ENCODE results near the gene TPSD1. TPM values are rescaled to one million over a fixed set of nuclear protein-coding genes. Genes with fewer than 3 reads are reported as not detected.
"Not testable (repeated sequence)": the region's sequence is repeated elsewhere in the genome, so short reads cannot be mapped to it uniquely, and the experiment has no call there.

The TPSD1 gene
- total and polyA plus RNA-seq, 2 donors: 0.14 to 1.1 TPM

- not testable (repeated sequence) for H3K4me1 ChIP-seq (ENCODE audit: control insufficient read depth in 2 of 2, insufficient read depth in 2 of 2, low read length in 2 of 2); H3K9me3 ChIP-seq (ENCODE audit: control insufficient read depth in 2 of 2, insufficient read depth in 1 of 2, low read length in 1 of 2); H3K4me3 ChIP-seq (ENCODE audit: low read length in 2 of 2); H3K36me3 ChIP-seq (ENCODE audit: control insufficient read depth in 2 of 2, insufficient read depth in 2 of 2, low read length in 1 of 2); H3K27me3 ChIP-seq (ENCODE audit: control insufficient read depth in 2 of 2, insufficient read depth in 1 of 2, low read length in 1 of 2); H3K27ac ChIP-seq (ENCODE audit: low read depth in 1 of 2, low read length in 1 of 2); DNase-seq (ENCODE audit: low read depth in 6 of 9, low spot score in 9 of 9)
- WGBS: 77% methylated on average over 24 of the region's 24 CpGs
Observed at GRCh38 chr16:1225728-1226311, 30.0 kb upstream of the TPSD1 start.

GRCh38 chr16:1226692-1227091, 29.2 kb upstream of the TPSD1 start:
- H3K4me3 ChIP-seq (ENCODE audit: low read length in 2 of 2); H3K27me3 ChIP-seq (ENCODE audit: control insufficient read depth in 2 of 2, insufficient read depth in 1 of 2, low read length in 1 of 2); H3K4me1 ChIP-seq (ENCODE audit: control insufficient read depth in 2 of 2, insufficient read depth in 2 of 2, low read length in 2 of 2); DNase-seq (ENCODE audit: low read depth in 6 of 9, low spot score in 9 of 9); H3K36me3 ChIP-seq (ENCODE audit: control insufficient read depth in 2 of 2, insufficient read depth in 2 of 2, low read length in 1 of 2); H3K9me3 ChIP-seq (ENCODE audit: control insufficient read depth in 2 of 2, insufficient read depth in 1 of 2, low read length in 1 of 2); H3K27ac ChIP-seq (ENCODE audit: low read depth in 1 of 2, low read length in 1 of 2): not testable (repeated sequence)
- 70% methylated on average over 13 of the region's 14 CpGs for WGBS

GRCh38 chr16:1228227-1228626, 27.6 kb upstream of the TPSD1 start:
- H3K36me3 ChIP-seq (ENCODE audit: control insufficient read depth in 2 of 2, insufficient read depth in 2 of 2, low read length in 1 of 2): not testable (repeated sequence)

GRCh38 chr16:1229476-1229875, 26.4 kb upstream of the TPSD1 start:
- H3K4me1 ChIP-seq (ENCODE audit: control insufficient read depth in 2 of 2, insufficient read depth in 2 of 2, low read length in 2 of 2); H3K27ac ChIP-seq (ENCODE audit: low read depth in 1 of 2, low read length in 1 of 2); DNase-seq (ENCODE audit: low read depth in 6 of 9, low spot score in 9 of 9); H3K27me3 ChIP-seq (ENCODE audit: control insufficient read depth in 2 of 2, insufficient read depth in 1 of 2, low read length in 1 of 2); H3K9me3 ChIP-seq (ENCODE audit: control insufficient read depth in 2 of 2, insufficient read depth in 1 of 2, low read length in 1 of 2); H3K36me3 ChIP-seq (ENCODE audit: control insufficient read depth in 2 of 2, insufficient read depth in 2 of 2, low read length in 1 of 2); H3K4me3 ChIP-seq (ENCODE audit: low read length in 2 of 2): not testable (repeated sequence)
- 89% methylated on average over 10 of the region's 13 CpGs for WGBS

More at GRCh38 chr16:1228227-1228626, 27.6 kb upstream of the TPSD1 start:
- H3K9me3 ChIP-seq (ENCODE audit: control insufficient read depth in 2 of 2, insufficient read depth in 1 of 2, low read length in 1 of 2); H3K27me3 ChIP-seq (ENCODE audit: control insufficient read depth in 2 of 2, insufficient read depth in 1 of 2, low read length in 1 of 2); H3K4me1 ChIP-seq (ENCODE audit: control insufficient read depth in 2 of 2, insufficient read depth in 2 of 2, low read length in 2 of 2); H3K27ac ChIP-seq (ENCODE audit: low read depth in 1 of 2, low read length in 1 of 2); H3K4me3 ChIP-seq (ENCODE audit: low read length in 2 of 2); DNase-seq (ENCODE audit: low read depth in 6 of 9, low spot score in 9 of 9): not testable (repeated sequence)
- 82% methylated on average over 7 of the region's 7 CpGs for WGBS

GRCh38 chr16:1230084-1230470, 25.8 kb upstream of the TPSD1 start, which contains the start of gene TPSB2:
Gene TPSB2, minus strand, starts transcription at chr16:1230184. Its CDS starts 233 bp downstream, at chr16:1229951.
- not testable (repeated sequence) for H3K27ac ChIP-seq (ENCODE audit: low read depth in 1 of 2, low read length in 1 of 2); H3K4me1 ChIP-seq (ENCODE audit: control insufficient read depth in 2 of 2, insufficient read depth in 2 of 2, low read length in 2 of 2); H3K4me3 ChIP-seq (ENCODE audit: low read length in 2 of 2); H3K27me3 ChIP-seq (ENCODE audit: control insufficient read depth in 2 of 2, insufficient read depth in 1 of 2, low read length in 1 of 2); DNase-seq (ENCODE audit: low read depth in 6 of 9, low spot score in 9 of 9); H3K9me3 ChIP-seq (ENCODE audit: control insufficient read depth in 2 of 2, insufficient read depth in 1 of 2, low read length in 1 of 2); H3K36me3 ChIP-seq (ENCODE audit: control insufficient read depth in 2 of 2, insufficient read depth in 2 of 2, low read length in 1 of 2)
- 86% methylated on average over 4 of the region's 11 CpGs for WGBS

GRCh38 chr16:1230471-1231212, 25.2 kb upstream of the TPSD1 start:
- 90% methylated on average over 17 of the region's 17 CpGs for WGBS
- H3K4me1 ChIP-seq (ENCODE audit: control insufficient read depth in 2 of 2, insufficient read depth in 2 of 2, low read length in 2 of 2); DNase-seq (ENCODE audit: low read depth in 6 of 9, low spot score in 9 of 9); H3K9me3 ChIP-seq (ENCODE audit: control insufficient read depth in 2 of 2, insufficient read depth in 1 of 2, low read length in 1 of 2); H3K36me3 ChIP-seq (ENCODE audit: control insufficient read depth in 2 of 2, insufficient read depth in 2 of 2, low read length in 1 of 2); H3K27ac ChIP-seq (ENCODE audit: low read depth in 1 of 2, low read length in 1 of 2); H3K4me3 ChIP-seq (ENCODE audit: low read length in 2 of 2); H3K27me3 ChIP-seq (ENCODE audit: control insufficient read depth in 2 of 2, insufficient read depth in 1 of 2, low read length in 1 of 2): not testable (repeated sequence)

- 93% methylated on average over 7 of the region's 7 CpGs for WGBS
- not testable (repeated sequence) for H3K4me3 ChIP-seq (ENCODE audit: low read length in 2 of 2); H3K27me3 ChIP-seq (ENCODE audit: control insufficient read depth in 2 of 2, insufficient read depth in 1 of 2, low read length in 1 of 2); H3K9me3 ChIP-seq (ENCODE audit: control insufficient read depth in 2 of 2, insufficient read depth in 1 of 2, low read length in 1 of 2); DNase-seq (ENCODE audit: low read depth in 6 of 9, low spot score in 9 of 9); H3K27ac ChIP-seq (ENCODE audit: low read depth in 1 of 2, low read length in 1 of 2); H3K36me3 ChIP-seq (ENCODE audit: control insufficient read depth in 2 of 2, insufficient read depth in 2 of 2, low read length in 1 of 2); H3K4me1 ChIP-seq (ENCODE audit: control insufficient read depth in 2 of 2, insufficient read depth in 2 of 2, low read length in 2 of 2)
Observed at GRCh38 chr16:1231301-1231700, 24.6 kb upstream of the TPSD1 start.

GRCh38 chr16:1232049-1232748, 23.7 kb upstream of the TPSD1 start:
- H3K4me3 ChIP-seq (ENCODE audit: low read length in 2 of 2); DNase-seq (ENCODE audit: low read depth in 6 of 9, low spot score in 9 of 9); H3K27ac ChIP-seq (ENCODE audit: low read depth in 1 of 2, low read length in 1 of 2); H3K4me1 ChIP-seq (ENCODE audit: control insufficient read depth in 2 of 2, insufficient read depth in 2 of 2, low read length in 2 of 2); H3K27me3 ChIP-seq (ENCODE audit: control insufficient read depth in 2 of 2, insufficient read depth in 1 of 2, low read length in 1 of 2); H3K9me3 ChIP-seq (ENCODE audit: control insufficient read depth in 2 of 2, insufficient read depth in 1 of 2, low read length in 1 of 2); H3K36me3 ChIP-seq (ENCODE audit: control insufficient read depth in 2 of 2, insufficient read depth in 2 of 2, low read length in 1 of 2): not testable (repeated sequence)
- WGBS: no CpG with 5 or more reads among the region's 47 CpGs

- not testable (repeated sequence) for H3K27me3 ChIP-seq (ENCODE audit: control insufficient read depth in 2 of 2, insufficient read depth in 1 of 2, low read length in 1 of 2); H3K9me3 ChIP-seq (ENCODE audit: control insufficient read depth in 2 of 2, insufficient read depth in 1 of 2, low read length in 1 of 2); H3K4me1 ChIP-seq (ENCODE audit: control insufficient read depth in 2 of 2, insufficient read depth in 2 of 2, low read length in 2 of 2); H3K27ac ChIP-seq (ENCODE audit: low read depth in 1 of 2, low read length in 1 of 2); H3K36me3 ChIP-seq (ENCODE audit: control insufficient read depth in 2 of 2, insufficient read depth in 2 of 2, low read length in 1 of 2); DNase-seq (ENCODE audit: low read depth in 6 of 9, low spot score in 9 of 9); H3K4me3 ChIP-seq (ENCODE audit: low read length in 2 of 2)
- no CpG with 5 or more reads among the region's 29 CpGs for whole genome bisulfite sequencing
Observed at GRCh38 chr16:1236659-1237058, 19.2 kb upstream of the TPSD1 start.

Measured in thymus (tissue), 11 donors.